Stimulated activated CD4-positive, alpha-beta T cell treated with anti-CD3 and anti-CD28 coated beads, Interleukin-1b, Interleukin-23, amount 100 ng/mL, for 24 hours (primary cell): Measurements from ENCODE around the gene MRGPRX4.
"Not testable (repeated sequence)": the region's sequence is repeated elsewhere in the genome, so short reads cannot be mapped to it uniquely, and the experiment has no call there.

Source experiments
- DNase-seq, 4 experiments: peaks; one replicate each; pipeline ENCODE4 v3.0.0-alpha.2; 2020; ENCODE audit warnings: low read depth in 4 of 4, low spot score in 1 of 4

Gene MRGPRX4

GRCh38 chr11:18172666-18173065, at the start of gene MRGPRX4:
TSS of gene MRGPRX4 (plus strand) at chr11:18172837. CDS start at chr11:18173257, 420 bp downstream.
- no peak for DNase-seq

GRCh38 chr11:18131115-18131514, 41.5 kb upstream of the MRGPRX4 start:
- DNase-seq = not testable (repeated sequence)

GRCh38 chr11:18132341-18132740, 40.3 kb upstream of the MRGPRX4 start, which contains the start of gene MRGPRX3:
TSS of gene MRGPRX3 (plus strand) at chr11:18132571. CDS start at chr11:18137203, 4,632 bp downstream.
- no peak for DNase-seq

GRCh38 chr11:18135308-18135707, 37.3 kb upstream of the MRGPRX4 start:
- no peak for DNase-seq

GRCh38 chr11:18137186-18137800, 35.3 kb upstream of the MRGPRX4 start:
- no peak for DNase-seq

GRCh38 chr11:18140145-18140544, 32.5 kb upstream of the MRGPRX4 start:
- DNase-seq = no peak

GRCh38 chr11:18144243-18144642, 28.4 kb upstream of the MRGPRX4 start:
- DNase-seq = no peak

GRCh38 chr11:18145025-18145424, 27.6 kb upstream of the MRGPRX4 start:
- no peak for DNase-seq

- no peak for DNase-seq
Observed at GRCh38 chr11:18145837-18146236, 26.8 kb upstream of the MRGPRX4 start.

GRCh38 chr11:18151581-18151980, 21.1 kb upstream of the MRGPRX4 start:
- no peak for DNase-seq

- no peak for DNase-seq
Observed at GRCh38 chr11:18168372-18168771, 4.3 kb upstream of the MRGPRX4 start.

GRCh38 chr11:18171377-18172000, 1.1 kb upstream of the MRGPRX4 start:
- no peak for DNase-seq

GRCh38 chr11:18173225-18173866, 709 bp downstream of the MRGPRX4 start:
- no peak for DNase-seq

GRCh38 chr11:18188796-18189195, 16.2 kb downstream of the MRGPRX4 start:
- no peak for DNase-seq

- DNase-seq = not testable (repeated sequence)
Observed at GRCh38 chr11:18189476-18190245, 17.0 kb downstream of the MRGPRX4 start.

GRCh38 chr11:18191376-18191775, 18.7 kb downstream of the MRGPRX4 start:
- no peak for DNase-seq

GRCh38 chr11:18193010-18193409, 20.4 kb downstream of the MRGPRX4 start:
- DNase-seq = no peak

GRCh38 chr11:18196532-18196931, 23.9 kb downstream of the MRGPRX4 start:
- no peak for DNase-seq

GRCh38 chr11:18197738-18198137, 25.1 kb downstream of the MRGPRX4 start:
- DNase-seq = not testable (repeated sequence)

GRCh38 chr11:18203723-18204122, 31.1 kb downstream of the MRGPRX4 start:
- DNase-seq = no peak

- DNase-seq = no peak
Observed at GRCh38 chr11:18204220-18204619, 31.6 kb downstream of the MRGPRX4 start.

- no peak for DNase-seq
Observed at GRCh38 chr11:18204771-18205170, 32.1 kb downstream of the MRGPRX4 start.
